D721Med (cell line): ENCODE results near the gene DGKD.

Experiments used
- DNase-seq: peaks from one replicate; pipeline ENCODE4 v3.0.0; 2011; ENCODE audit warnings: low spot score; ENCODE audit not compliant: insufficient read length
- FAIRE-seq: peaks from 2 replicates; lab custom pipeline; 2011; peaks lifted over from hg19 to GRCh38; lab: Jason Lieb, UNC
- CTCF ChIP-seq: IDR thresholded peaks from 2 replicates; pipeline ENCODE4 v1.5.1; 2012; ENCODE audit warnings: mild to moderate bottlenecking, control low read depth; ENCODE audit not compliant: insufficient read depth; ENCODE audit errors: missing control alignments

The DGKD gene

GRCh38 chr2:233349005-233349998 lies 5.0 kb upstream of the DGKD start:
- DNase-seq = no peak
- no peak for TF ChIP-seq CTCF
- no peak for FAIRE-seq

- no peak for FAIRE-seq
- no peak for TF ChIP-seq CTCF
- no peak for DNase-seq
Observed at GRCh38 chr2:233350708-233351107, 3.6 kb upstream of the DGKD start.

GRCh38 chr2:233351423-233351822 lies 2.9 kb upstream of the DGKD start:
- no peak for DNase-seq
- no peak for TF ChIP-seq CTCF
- no peak for FAIRE-seq

GRCh38 chr2:233352141-233352842 lies 2.0 kb upstream of the DGKD start:
- no peak for FAIRE-seq
- DNase-seq = no peak
- no peak for TF ChIP-seq CTCF

GRCh38 chr2:233353101-233353768 lies 1.1 kb upstream of the DGKD start:
- DNase-seq (peak; percentile 83), FAIRE-seq (no peak)
- no peak for TF ChIP-seq CTCF

GRCh38 chr2:233354500-233354924 lies 218 bp downstream of the DGKD start:
- no peak for FAIRE-seq
- DNase-seq = no peak
- TF ChIP-seq CTCF = no peak
